Mesenchymal stem cell (in vitro differentiated cells and primary cell): ENCODE measurements around the gene SCARB1.

Experiments
- DNase-seq: peaks from one replicate; pipeline ENCODE4 v3.0.0-alpha.2; 2013
- H2AFZ ChIP-seq: one replicate; pipeline ENCODE4 v1.6.1; 2013; ENCODE audit warnings: low read depth, mild to moderate bottlenecking, control low read depth, inconsistent platforms, low read length, moderate library complexity
- H2AK5ac ChIP-seq: 2 replicates; pipeline ENCODE4 v1.6.1; 2013; ENCODE audit warnings: low read length, moderate library complexity, mild to moderate bottlenecking, inconsistent platforms; ENCODE audit not compliant: severe bottlenecking
- H2BK120ac ChIP-seq: one replicate; pipeline ENCODE4 v1.6.1; 2013; ENCODE audit warnings: low read depth, mild to moderate bottlenecking, inconsistent platforms, low read length, moderate library complexity
- H2BK12ac ChIP-seq, 2 experiments: one replicate each; pipeline ENCODE4 v1.6.1; 2013; ENCODE audit warnings: inconsistent platforms in 2 of 2, low read length in 2 of 2, mild to moderate bottlenecking in 2 of 2, moderate library complexity in 2 of 2, control low read depth in 1 of 2
- H2BK15ac ChIP-seq: one replicate; pipeline ENCODE4 v1.6.1; 2013; ENCODE audit warnings: mild to moderate bottlenecking, low read depth, inconsistent platforms; ENCODE audit not compliant: poor library complexity, severe bottlenecking
- H2BK5ac ChIP-seq: 2 replicates; pipeline ENCODE4 v1.6.1; 2013; ENCODE audit warnings: low read depth, mild to moderate bottlenecking, low read length, control low read depth, inconsistent platforms; ENCODE audit not compliant: poor library complexity, severe bottlenecking
- H3K14ac ChIP-seq, 2 experiments: one replicate each; pipeline ENCODE4 v1.6.1; 2013; ENCODE audit warnings: inconsistent platforms in 2 of 2, low read length in 2 of 2, control low read depth in 1 of 2, mild to moderate bottlenecking in 1 of 2, moderate library complexity in 1 of 2
- H3K18ac ChIP-seq, 2 experiments: one replicate each; pipeline ENCODE4 v1.6.1; 2013; ENCODE audit warnings: inconsistent platforms in 2 of 2, low read length in 2 of 2, control low read depth in 1 of 2, low read depth in 1 of 2, mild to moderate bottlenecking in 1 of 2
- H3K23ac ChIP-seq, 2 experiments: one replicate each; pipeline ENCODE4 v1.6.1; 2013; ENCODE audit warnings: inconsistent platforms in 2 of 2, low read length in 2 of 2, mild to moderate bottlenecking in 2 of 2, moderate library complexity in 2 of 2, control low read depth in 1 of 2
- H3K27ac ChIP-seq: 2 replicates; pipeline ENCODE4 v1.5.1; 2013; ENCODE audit warnings: mild to moderate bottlenecking, moderate library complexity, low read length, control low read depth, inconsistent platforms; ENCODE audit not compliant: poor library complexity, severe bottlenecking
- H3K27me3 ChIP-seq, 2 experiments: 2 replicates each; pipeline versions ENCODE4 v1.6.1 to v1.7.0; 2013; ENCODE audit warnings: low read length in 2 of 2, mild to moderate bottlenecking in 2 of 2, moderate library complexity in 2 of 2, control low read depth in 1 of 2, inconsistent platforms in 1 of 2; ENCODE audit not compliant: control insufficient read depth in 1 of 2, insufficient read depth in 1 of 2
- H3K36me3 ChIP-seq, 2 experiments: 2 replicates each; pipeline versions ENCODE4 v1.6.1 to v1.7.0; 2013; ENCODE audit warnings: low read length in 2 of 2, control low read depth in 1 of 2, inconsistent platforms in 1 of 2, low read depth in 1 of 2, mild to moderate bottlenecking in 1 of 2; ENCODE audit not compliant: insufficient read depth in 2 of 2, control insufficient read depth in 1 of 2
- H3K4ac ChIP-seq, 2 experiments: one replicate each; pipeline ENCODE4 v1.6.1; 2013; ENCODE audit warnings: inconsistent platforms in 2 of 2, low read length in 2 of 2, mild to moderate bottlenecking in 2 of 2, moderate library complexity in 2 of 2, control low read depth in 1 of 2, low read depth in 1 of 2
- H3K4me1 ChIP-seq: 2 replicates; pipeline ENCODE4 v1.6.1; 2013; ENCODE audit warnings: low read depth, low read length, control low read depth; ENCODE audit not compliant: control insufficient read depth, insufficient read depth
- H3K4me2 ChIP-seq: 2 replicates; pipeline ENCODE4 v1.6.1; 2013; ENCODE audit warnings: low read length, mild to moderate bottlenecking, inconsistent platforms; ENCODE audit not compliant: poor library complexity, severe bottlenecking
- H3K4me3 ChIP-seq, 2 experiments: 2 replicates each; pipeline versions ENCODE4 v1.5.1 to v1.7.0; 2013; ENCODE audit warnings: low read length in 2 of 2, mild to moderate bottlenecking in 2 of 2, control low read depth in 1 of 2, low read depth in 1 of 2; ENCODE audit not compliant: insufficient read depth in 1 of 2
- H3K79me1 ChIP-seq: replicated peaks from 2 replicates; pipeline ENCODE4 v1.6.1; 2013; ENCODE audit warnings: mild to moderate bottlenecking, control low read depth, low read length, inconsistent platforms; ENCODE audit not compliant: poor library complexity, severe bottlenecking
- H3K9ac ChIP-seq: 2 replicates; pipeline ENCODE4 v1.7.0; 2013; ENCODE audit warnings: mild to moderate bottlenecking, low read length, moderate library complexity
- H3K9me3 ChIP-seq: 2 replicates; pipeline ENCODE4 v1.7.0; 2013; ENCODE audit warnings: mild to moderate bottlenecking, low read length; ENCODE audit not compliant: control insufficient read depth
- H4K8ac ChIP-seq: one replicate; pipeline ENCODE4 v1.6.1; 2013; ENCODE audit warnings: inconsistent platforms, mild to moderate bottlenecking, low read length, moderate library complexity
- H4K91ac ChIP-seq: one replicate; pipeline ENCODE4 v1.6.1; 2013; ENCODE audit warnings: mild to moderate bottlenecking, low read length, inconsistent platforms
- WGBS: methylation state at CpG from one replicate; pipeline ENCODE4 v1.1.7; 2013; ENCODE audit warnings: mixed read lengths; 5-methylcytosine and 5-hydroxymethylcytosine counted together

The SCARB1 gene

GRCh38 chr12:124898923-124899294 lies 35.2 kb upstream of the SCARB1 start:
- no peak overlapping the region for H3K4me2 ChIP-seq
- peaks cover 11% of the 10 kb centered on the region for H3K4me1 ChIP-seq
- H3K9me3 ChIP-seq: no peaks in the 10 kb centered on the region
- H3K36me3 ChIP-seq: no peaks in the 10 kb centered on the region
- H3K79me1 ChIP-seq: peaks cover 4% of the 10 kb centered on the region
- no peak overlapping the region for H3K14ac ChIP-seq
- no peak overlapping the region for H4K8ac ChIP-seq
- H2BK120ac ChIP-seq: no peak overlapping the region
- no peak overlapping the region for H3K23ac ChIP-seq
- peak overlapping the region in 1 of 2 experiments; percentile 61 for H3K18ac ChIP-seq
- no peak overlapping the region for H2AK5ac ChIP-seq
- H3K27me3 ChIP-seq: no peaks in the 10 kb centered on the region
- H4K91ac ChIP-seq: no peak overlapping the region
- H3K4ac ChIP-seq: no peak overlapping the region
- H3K9ac ChIP-seq: peak overlapping the region; percentile 37
- H3K4me3 ChIP-seq: peak overlapping the region in 1 of 2 experiments; percentile 53
- DNase-seq: no peak
- no peak overlapping the region for H3K27ac ChIP-seq
- H2BK12ac ChIP-seq: no peak overlapping the region
- 60% methylated on average over 4 of the region's 5 CpGs for WGBS
- no peak overlapping the region for H2BK15ac ChIP-seq
- H2BK5ac ChIP-seq: no peak overlapping the region
- no peak overlapping the region for H2AFZ ChIP-seq

- 29% methylated on average over 18 of the region's 18 CpGs for WGBS
- Histone ChIP-seq H3K9ac (peak overlapping the region; percentile 37), H3K4ac (no peak overlapping the region)
Observed at GRCh38 chr12:124898200-124898922, 34.7 kb upstream of the SCARB1 start.

GRCh38 chr12:124896461-124896860 lies 32.8 kb upstream of the SCARB1 start:
- no peaks in the 10 kb centered on the region for H3K36me3 ChIP-seq
- no peak overlapping the region for H4K8ac ChIP-seq

More at GRCh38 chr12:124898200-124898922, 34.7 kb upstream of the SCARB1 start:
- Histone ChIP-seq H3K4me3 (peak overlapping the region in 1 of 2 experiments; percentile 53), H4K8ac (no peak overlapping the region), H3K27ac (no peak overlapping the region), H3K14ac (no peak overlapping the region), H2BK12ac (peak overlapping the region in 1 of 2 experiments; percentile 10), H3K23ac (no peak overlapping the region), H3K4me2 (no peak overlapping the region), H4K91ac (no peak overlapping the region), H3K36me3 (no peaks in the 10 kb centered on the region), H3K9me3 (no peaks in the 10 kb centered on the region), H3K4me1 (peaks cover 11% of the 10 kb centered on the region), H3K79me1 (peaks cover 4% of the 10 kb centered on the region), H2BK15ac (no peak overlapping the region), H2AFZ (no peak overlapping the region), H2BK5ac (no peak overlapping the region), H3K27me3 (no peaks in the 10 kb centered on the region), H3K18ac (peak overlapping the region in 1 of 2 experiments; percentile 61), H2BK120ac (no peak overlapping the region), H2AK5ac (no peak overlapping the region)
- peak; percentile 43 for DNase-seq

GRCh38 chr12:124893792-124894516 lies 30.3 kb upstream of the SCARB1 start:
- peaks cover 3% of the 10 kb centered on the region in 2 experiments for H3K36me3 ChIP-seq
- peaks cover 1% of the 10 kb centered on the region for H3K79me1 ChIP-seq
- no peak for DNase-seq

More at GRCh38 chr12:124896461-124896860, 32.8 kb upstream of the SCARB1 start:
- H2BK5ac ChIP-seq: no peak overlapping the region
- 91% methylated on average over 5 of the region's 5 CpGs for WGBS
- H2BK12ac ChIP-seq: no peak overlapping the region
- DNase-seq: no peak
- peaks cover 1% of the 10 kb centered on the region for H3K79me1 ChIP-seq
- no peak overlapping the region for H3K18ac ChIP-seq
- H3K27me3 ChIP-seq: no peaks in the 10 kb centered on the region
- peaks cover 11% of the 10 kb centered on the region for H3K4me1 ChIP-seq
- no peak overlapping the region for H2BK15ac ChIP-seq
- no peak overlapping the region for H3K4ac ChIP-seq
- no peak overlapping the region for H3K23ac ChIP-seq
- H2AFZ ChIP-seq: no peak overlapping the region
- no peak overlapping the region for H2AK5ac ChIP-seq
- H2BK120ac ChIP-seq: no peak overlapping the region
- H3K27ac ChIP-seq: no peak overlapping the region
- H3K4me3 ChIP-seq: no peak overlapping the region
- H3K9ac ChIP-seq: no peak overlapping the region
- H3K4me2 ChIP-seq: no peak overlapping the region
- no peak overlapping the region for H4K91ac ChIP-seq
- no peaks in the 10 kb centered on the region for H3K9me3 ChIP-seq
- no peak overlapping the region for H3K14ac ChIP-seq

More at GRCh38 chr12:124893792-124894516, 30.3 kb upstream of the SCARB1 start:
- Histone ChIP-seq H3K23ac (no peak overlapping the region), H3K4ac (no peak overlapping the region), H2BK5ac (no peak overlapping the region), H3K18ac (no peak overlapping the region), H3K4me3 (no peak overlapping the region), H3K27me3 (no peaks in the 10 kb centered on the region), H4K8ac (no peak overlapping the region), H2BK15ac (no peak overlapping the region), H2AFZ (no peak overlapping the region), H4K91ac (no peak overlapping the region), H3K27ac (no peak overlapping the region), H3K9me3 (no peaks in the 10 kb centered on the region), H2AK5ac (no peak overlapping the region), H2BK12ac (no peak overlapping the region), H2BK120ac (no peak overlapping the region), H3K4me1 (peaks cover 4% of the 10 kb centered on the region), H3K4me2 (no peak overlapping the region), H3K14ac (no peak overlapping the region), H3K9ac (no peak overlapping the region)
- 94% methylated on average over 8 of the region's 9 CpGs for WGBS
